ENCODE measurements around the gene OPA3.

The OPA3 gene

GRCh38 chr19:45585158-45585577 lies 566 bp upstream of the OPA3 start:
- Mint-ChIP-seq H3K27me3 (ENCODE audit: low read depth) (peaks cover 9% of the 10 kb centered on the region), H3K4me3 (peak overlapping the region; percentile 86 to 96 (median 94)), H3K36me3 (ENCODE audit: low read depth) (no peaks in the 10 kb centered on the region), H3K4me1 (no peaks in the 10 kb centered on the region), H3K27ac (peak overlapping the region; percentile 87 to 98 (median 96)), H3K9me3 (no peaks in the 10 kb centered on the region)
- TF ChIP-seq CTCF (IDR thresholded peaks at IDR 0.05; ENCODE audit: unreplicated experiment in 3 of 3), result no peak

GRCh38 chr19:45581576-45581975 lies 3.0 kb downstream of the OPA3 start:
- H3K27me3 Mint-ChIP-seq (ENCODE audit: low read depth), result no peaks in the 10 kb centered on the region
- H3K9me3 Mint-ChIP-seq, result no peaks in the 10 kb centered on the region
- no peaks in the 10 kb centered on the region for H3K36me3 Mint-ChIP-seq (ENCODE audit: low read depth)
- no peak for TF ChIP-seq CTCF (IDR thresholded peaks at IDR 0.05; ENCODE audit: unreplicated experiment in 3 of 3)
- peak overlapping the region; percentile 67 to 77 (median 75) for H3K4me3 Mint-ChIP-seq
- H3K4me1 Mint-ChIP-seq, result peaks cover 19% of the 10 kb centered on the region
- H3K27ac Mint-ChIP-seq, result peak overlapping the region in 2 of 3 experiments; percentile 43 to 75

GRCh38 chr19:45578861-45579260 lies 5.7 kb downstream of the OPA3 start:
- Mint-ChIP-seq H3K4me1 (peaks cover 19% of the 10 kb centered on the region), H3K9me3 (no peaks in the 10 kb centered on the region), H3K27me3 (ENCODE audit: low read depth) (no peaks in the 10 kb centered on the region), H3K27ac (peak overlapping the region in 1 of 3 experiments; percentile 54), H3K4me3 (no peak overlapping the region), H3K36me3 (ENCODE audit: low read depth) (no peaks in the 10 kb centered on the region)
- TF ChIP-seq CTCF (IDR thresholded peaks at IDR 0.05; ENCODE audit: unreplicated experiment in 3 of 3), result no peak

GRCh38 chr19:45577111-45577905 lies 7.3 kb downstream of the OPA3 start:
- Mint-ChIP-seq H3K27me3 (ENCODE audit: low read depth) (no peaks in the 10 kb centered on the region), H3K4me1 (peaks cover 19% of the 10 kb centered on the region), H3K9me3 (no peaks in the 10 kb centered on the region), H3K36me3 (ENCODE audit: low read depth) (no peaks in the 10 kb centered on the region), H3K27ac (peak overlapping the region; percentile 71 to 89 (median 82)), H3K4me3 (peak overlapping the region in 2 of 3 experiments; percentile 9 to 36)
- TF ChIP-seq CTCF (IDR thresholded peaks at IDR 0.05; ENCODE audit: unreplicated experiment in 3 of 3), result no peak

- peaks cover 19% of the 10 kb centered on the region for H3K4me1 Mint-ChIP-seq
- H3K27ac Mint-ChIP-seq, result peak overlapping the region; percentile 71 to 89 (median 82)
- H3K9me3 Mint-ChIP-seq, result no peaks in the 10 kb centered on the region
- no peaks in the 10 kb centered on the region for H3K36me3 Mint-ChIP-seq (ENCODE audit: low read depth)
- TF ChIP-seq CTCF (IDR thresholded peaks at IDR 0.05; ENCODE audit: unreplicated experiment in 3 of 3), result no peak
- H3K4me3 Mint-ChIP-seq, result no peak overlapping the region
- H3K27me3 Mint-ChIP-seq (ENCODE audit: low read depth), result no peaks in the 10 kb centered on the region
These were observed 7.9 kb downstream of the OPA3 start for GRCh38 chr19:45576682-45577081.

- H3K4me3 Mint-ChIP-seq, result no peak overlapping the region
- H3K9me3 Mint-ChIP-seq, result no peaks in the 10 kb centered on the region
- no peaks in the 10 kb centered on the region for H3K36me3 Mint-ChIP-seq (ENCODE audit: low read depth)
- no peak overlapping the region for H3K27ac Mint-ChIP-seq
- TF ChIP-seq CTCF (IDR thresholded peaks at IDR 0.05; ENCODE audit: unreplicated experiment in 3 of 3), result no peak
- H3K4me1 Mint-ChIP-seq, result peaks cover 19% of the 10 kb centered on the region
- no peaks in the 10 kb centered on the region for H3K27me3 Mint-ChIP-seq (ENCODE audit: low read depth)
These were observed 9.4 kb downstream of the OPA3 start for GRCh38 chr19:45575216-45575615.

Measured in nephron (organoid).